Skeletal muscle tissue (tissue), 5 donors: ENCODE results near the gene KMT2C. TPM values are rescaled to one million over a fixed set of nuclear protein-coding genes. Genes with fewer than 3 reads are reported as not detected.

ENCODE experiments used
- H3K27ac ChIP-seq: one replicate; pipeline ENCODE4 v1.7.0; 2013; ENCODE audit warnings: mild to moderate bottlenecking, low read depth, low read length, inconsistent platforms
- H3K27me3 ChIP-seq, 3 donors: one replicate each; pipeline ENCODE4 v1.7.0; 2013; ENCODE audit warnings: low read length in 3 of 3; ENCODE audit not compliant: control insufficient read depth in 3 of 3, insufficient read depth in 3 of 3
- H3K36me3 ChIP-seq, 3 donors: one replicate each; pipeline ENCODE4 v1.7.0; 2013; ENCODE audit warnings: low read length in 3 of 3; ENCODE audit not compliant: control insufficient read depth in 3 of 3, insufficient read depth in 3 of 3
- H3K4me1 ChIP-seq, 3 donors: one replicate each; pipeline ENCODE4 v1.7.0; 2013; ENCODE audit warnings: low read length in 3 of 3, mild to moderate bottlenecking in 3 of 3; ENCODE audit not compliant: control insufficient read depth in 3 of 3, insufficient read depth in 3 of 3
- H3K4me3 ChIP-seq, 3 donors: one replicate each; pipeline ENCODE4 v1.7.0; 2013; ENCODE audit warnings: low read length in 3 of 3
- H3K9ac ChIP-seq, 3 donors: one replicate each; pipeline ENCODE4 v1.7.0; 2013; ENCODE audit warnings: low read length in 3 of 3, mild to moderate bottlenecking in 3 of 3, moderate library complexity in 2 of 3, low read depth in 1 of 3
- H3K9me3 ChIP-seq, 3 donors: one replicate each; pipeline ENCODE4 v1.7.0; 2013; ENCODE audit warnings: low read length in 3 of 3; ENCODE audit not compliant: control insufficient read depth in 3 of 3
- small RNA-seq: library from RNA; depleted of rRNA; stranded (forward); fragments of <200 nt; gene quantifications from one replicate; pipeline ENCODE3, GENCODE V24; 2014
- total RNA-seq: library from RNA; depleted of rRNA; stranded (reverse); fragments of >200 nt; gene quantifications from one replicate; pipeline ENCODE4 v1.2.3, GENCODE V29; 2014
- donor health status: Osteomylitis.

The KMT2C gene
- total RNA-seq, 1 donor from 2014 or later: 61.6 TPM

DNA sequence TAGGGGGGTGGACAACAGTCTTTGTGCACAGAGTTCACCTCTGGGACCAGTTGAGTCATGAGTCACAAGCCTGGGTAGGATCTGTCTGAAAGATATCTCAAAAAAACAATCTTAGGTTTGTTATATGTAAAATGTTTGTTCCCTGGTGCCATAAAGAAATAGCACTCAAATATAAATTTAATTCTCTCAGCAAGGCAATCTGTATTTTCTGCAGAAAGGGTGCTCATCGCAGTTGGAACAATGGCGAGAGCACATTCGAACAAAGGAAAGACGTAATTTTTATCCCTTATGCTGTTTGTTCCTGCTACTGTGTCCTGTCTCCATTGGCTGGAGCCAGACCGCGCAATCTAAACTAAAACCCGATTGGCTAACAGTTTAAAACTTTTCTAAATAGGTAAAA lies 346.6 kb downstream of the KMT2C start:
- Histone ChIP-seq H3K4me3 (no peak overlapping the region), H3K9me3 (peaks cover 0 to 2% (median 0%) of the 10 kb centered on the region in 3 donors), H3K27ac (no peak overlapping the region), H3K9ac (no peak overlapping the region), H3K4me1 (no peaks in the 10 kb centered on the region), H3K27me3 (no peaks in the 10 kb centered on the region), H3K36me3 (no peaks in the 10 kb centered on the region)

DNA sequence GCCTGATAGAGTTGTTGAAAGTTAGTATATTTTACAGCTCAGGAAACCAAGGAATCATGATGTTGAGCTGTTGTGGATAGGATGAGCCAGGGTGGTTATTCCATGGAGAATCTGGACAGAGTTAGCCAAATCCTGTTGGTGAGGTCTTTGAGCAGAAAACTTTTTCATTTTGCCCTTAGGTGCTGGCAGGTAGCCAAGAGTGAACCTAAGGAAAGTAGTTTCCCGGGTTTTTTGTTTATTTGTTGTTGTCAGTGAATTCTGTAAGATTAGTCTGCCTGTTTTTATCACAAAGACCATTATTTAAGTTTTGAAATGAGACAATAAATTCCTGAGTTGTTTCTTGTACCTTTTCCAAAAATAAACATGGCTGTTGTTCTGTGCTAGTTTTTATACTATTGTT lies 349.3 kb downstream of the KMT2C start:
- Histone ChIP-seq H3K4me1 (no peaks in the 10 kb centered on the region), H3K4me3 (no peak overlapping the region), H3K9ac (no peak overlapping the region), H3K36me3 (no peaks in the 10 kb centered on the region), H3K27me3 (no peaks in the 10 kb centered on the region), H3K9me3 (peaks cover 0 to 2% (median 0%) of the 10 kb centered on the region in 3 donors), H3K27ac (no peak overlapping the region)

DNA sequence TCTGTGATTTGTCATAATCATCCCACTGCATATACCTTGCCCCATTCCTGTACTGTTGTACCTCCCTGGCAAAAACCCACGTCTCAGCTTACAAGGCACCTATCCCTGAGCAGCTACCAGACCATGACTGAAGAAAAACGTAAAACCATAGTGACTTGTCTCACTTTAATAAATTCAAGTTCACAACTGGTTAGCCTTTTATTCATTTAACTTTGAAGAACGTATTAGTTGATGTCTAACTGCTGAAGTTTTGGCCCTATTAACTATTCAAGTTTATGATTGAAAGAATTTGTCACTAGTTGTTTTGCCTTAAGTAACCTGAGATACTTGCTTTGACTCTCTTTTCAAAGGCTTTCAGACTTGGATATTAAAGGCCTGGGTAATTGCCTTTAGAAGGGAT lies 350.7 kb downstream of the KMT2C start:
- Histone ChIP-seq H3K4me3 (no peak overlapping the region), H3K4me1 (no peaks in the 10 kb centered on the region), H3K9me3 (peaks cover 0 to 2% (median 0%) of the 10 kb centered on the region in 3 donors), H3K9ac (no peak overlapping the region), H3K36me3 (no peaks in the 10 kb centered on the region), H3K27me3 (no peaks in the 10 kb centered on the region), H3K27ac (no peak overlapping the region)

Small RNA genes within 50 kb of the gene (small RNA-seq; reads per million reads assigned to genes)
- gene AC104692.1: not detected
- not detected for gene AC104692.2
- gene RF00019: not detected

Other genes starting within 250 kb of the KMT2C start
- gene XRCC2, start 240.1 kb upstream of the KMT2C start, total RNA-seq: 1.6 TPM